Astrocyte of the spinal cord (primary cell): Measurements from ENCODE around the gene TNIK.

ENCODE experiments used
- DNase-seq: peaks from one replicate; pipeline ENCODE4 v3.0.0; 2011; ENCODE audit warnings: low read depth, low spot score
- H3K4me3 ChIP-seq: 2 replicates; pipeline ENCODE4 v1.5.1; 2011; ENCODE audit warnings: low read depth, mild to moderate bottlenecking, low read length, moderate library complexity
- in situ Hi-C: cut with HindIII; loops from 2 replicates; pipeline ENCODE4 v1.10.0; 2017; ENCODE audit warnings: low sequenced_read_pairs
- TF ChIP-seq, protein P1 (sequence below): IDR thresholded peaks from 2 replicates; pipeline ENCODE4 v1.5.1; 2012; ENCODE audit warnings: low read depth, mild to moderate bottlenecking, low read length, inconsistent platforms

Gene TNIK

DNA sequence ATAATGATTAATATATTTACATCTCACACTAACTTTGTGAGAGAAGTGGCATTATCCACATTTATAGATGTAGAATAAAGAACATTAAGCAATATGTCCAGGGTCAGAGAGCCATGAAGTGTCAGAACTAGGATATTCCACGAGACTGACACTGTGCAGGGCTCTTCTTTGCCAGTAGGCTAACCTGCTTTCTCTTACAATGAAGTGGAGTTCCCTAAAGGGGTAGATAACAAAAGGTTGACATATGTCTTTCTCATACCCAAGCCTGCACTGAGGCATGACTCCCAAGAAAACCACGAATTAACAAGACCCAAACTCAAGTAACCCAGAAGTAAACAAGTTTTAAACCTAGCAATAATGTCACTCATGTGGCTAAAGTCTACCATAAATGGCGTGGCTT, 242.1 kb downstream of the TNIK start:
- TF ChIP-seq, protein P1, sequence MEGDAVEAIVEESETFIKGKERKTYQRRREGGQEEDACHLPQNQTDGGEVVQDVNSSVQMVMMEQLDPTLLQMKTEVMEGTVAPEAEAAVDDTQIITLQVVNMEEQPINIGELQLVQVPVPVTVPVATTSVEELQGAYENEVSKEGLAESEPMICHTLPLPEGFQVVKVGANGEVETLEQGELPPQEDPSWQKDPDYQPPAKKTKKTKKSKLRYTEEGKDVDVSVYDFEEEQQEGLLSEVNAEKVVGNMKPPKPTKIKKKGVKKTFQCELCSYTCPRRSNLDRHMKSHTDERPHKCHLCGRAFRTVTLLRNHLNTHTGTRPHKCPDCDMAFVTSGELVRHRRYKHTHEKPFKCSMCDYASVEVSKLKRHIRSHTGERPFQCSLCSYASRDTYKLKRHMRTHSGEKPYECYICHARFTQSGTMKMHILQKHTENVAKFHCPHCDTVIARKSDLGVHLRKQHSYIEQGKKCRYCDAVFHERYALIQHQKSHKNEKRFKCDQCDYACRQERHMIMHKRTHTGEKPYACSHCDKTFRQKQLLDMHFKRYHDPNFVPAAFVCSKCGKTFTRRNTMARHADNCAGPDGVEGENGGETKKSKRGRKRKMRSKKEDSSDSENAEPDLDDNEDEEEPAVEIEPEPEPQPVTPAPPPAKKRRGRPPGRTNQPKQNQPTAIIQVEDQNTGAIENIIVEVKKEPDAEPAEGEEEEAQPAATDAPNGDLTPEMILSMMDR, result no peak
- no peak for DNase-seq
- H3K4me3 ChIP-seq, result no peak overlapping the region
- in situ Hi-C loops, result no loop called here

DNA sequence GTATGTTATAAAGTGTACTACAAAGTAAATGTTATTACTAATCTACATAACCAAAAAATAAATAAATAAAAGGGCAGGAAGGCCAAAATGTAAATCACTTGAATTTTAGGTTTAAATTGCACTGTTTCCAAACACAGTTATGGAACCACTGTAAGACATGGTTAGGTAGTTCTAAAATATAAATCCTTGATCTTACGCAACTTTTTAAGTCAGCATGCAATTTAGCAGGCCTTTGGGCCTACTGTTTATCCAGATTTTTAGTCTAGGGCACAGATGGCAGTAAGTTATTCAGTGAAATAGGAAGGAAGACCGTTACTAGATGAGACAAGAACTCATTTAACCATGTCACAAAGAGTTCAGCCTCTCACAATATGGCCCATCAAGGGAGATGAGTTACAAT, 246.3 kb downstream of the TNIK start:
- DNase-seq, result no peak
- in situ Hi-C loops, result no loop called here
- H3K4me3 ChIP-seq, result no peak overlapping the region
- TF ChIP-seq, protein P1, result no peak

- DNase-seq, result no peak
- in situ Hi-C loops, result no loop called here
- H3K4me3 ChIP-seq, result no peak overlapping the region
- TF ChIP-seq, protein P1, result no peak
Observed at GRCh38 chr3:171213178-171213577, 247.0 kb downstream of the TNIK start.

DNA sequence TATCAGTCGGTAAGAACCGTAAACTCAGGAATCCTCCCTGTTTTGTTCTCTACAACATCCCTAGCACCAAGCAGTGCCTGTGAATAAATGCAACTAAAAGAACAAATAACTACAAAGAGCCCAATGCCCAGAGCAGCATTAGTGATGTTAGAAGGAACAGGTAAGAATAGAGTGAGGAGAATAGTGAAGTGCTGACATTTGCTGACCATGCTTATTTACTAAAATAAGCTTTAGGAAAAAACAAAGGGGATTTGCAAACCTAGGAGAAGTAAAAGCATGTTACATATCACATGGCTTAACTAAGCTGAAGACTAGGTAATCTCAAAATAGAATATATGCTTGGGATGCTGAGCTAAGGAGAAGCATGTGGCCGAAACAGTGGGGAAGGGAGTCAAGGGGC, 247.6 kb downstream of the TNIK start:
- no peak for DNase-seq
- TF ChIP-seq, protein P1, result no peak
- in situ Hi-C loops, result no loop called here
- no peak overlapping the region for H3K4me3 ChIP-seq

- in situ Hi-C loops, result no loop called here
- TF ChIP-seq, protein P1, result no peak
- H3K4me3 ChIP-seq, result no peak overlapping the region
- no peak for DNase-seq
Observed at GRCh38 chr3:171206283-171206682, 253.9 kb downstream of the TNIK start.

DNA sequence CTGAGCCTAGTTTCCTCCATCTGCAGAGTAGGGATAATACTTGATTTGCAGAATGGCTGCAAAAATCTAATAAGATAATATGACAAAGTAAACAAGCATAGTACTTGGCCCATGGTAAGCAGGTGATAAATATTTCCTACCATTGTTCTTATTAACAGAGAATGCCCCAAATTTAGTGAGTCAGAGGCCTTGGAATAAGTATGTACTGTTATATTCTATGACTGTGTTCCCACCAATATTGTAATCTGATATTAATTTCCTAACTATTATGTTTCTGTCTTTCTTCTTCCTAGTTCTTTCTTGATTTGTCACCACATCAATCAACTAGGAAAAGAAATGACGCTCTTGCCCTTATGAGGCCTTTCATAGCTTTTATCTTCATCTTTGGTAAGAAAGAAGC, 255.3 kb downstream of the TNIK start:
- no peak overlapping the region for H3K4me3 ChIP-seq
- TF ChIP-seq, protein P1, result no peak
- no peak for DNase-seq
- in situ Hi-C loops, result no loop called here

DNA sequence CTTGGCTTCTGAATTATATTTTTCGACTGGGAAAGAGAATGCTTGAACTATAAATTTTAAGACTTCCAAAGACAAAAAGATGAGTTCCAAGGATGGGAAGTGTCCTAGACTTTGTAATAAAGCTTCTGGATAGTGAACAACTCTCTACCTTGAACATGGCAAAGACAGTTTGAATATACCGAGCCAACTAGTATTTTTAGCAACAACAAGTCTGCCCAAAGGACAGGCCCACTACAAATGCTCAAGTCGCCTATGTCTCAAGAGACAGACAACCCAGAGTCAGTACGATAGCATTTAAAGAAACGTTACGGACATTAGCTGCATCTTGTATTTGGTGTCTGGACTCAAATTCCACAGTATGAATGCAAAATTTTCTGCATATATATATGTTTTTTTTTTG, 258.4 kb downstream of the TNIK start:
- H3K4me3 ChIP-seq, result no peak overlapping the region
- in situ Hi-C loops, result no loop called here
- TF ChIP-seq, protein P1, result no peak
- no peak for DNase-seq
